GM12864 (cell line): ENCODE data around the gene NAPA.
A peak's percentile ranks its signal among the peaks of the same experiment; 100 is the strongest.

Experiments used
- DNase-seq: peaks from one replicate; pipeline ENCODE4 v3.0.0-alpha.2; 2011; ENCODE audit warnings: low read depth
- H3K4me3 ChIP-seq: 2 replicates; pipeline ENCODE4 v1.5.1; 2011; ENCODE audit warnings: mild to moderate bottlenecking, low read depth, low read length, control low read depth
- TF ChIP-seq, protein P1 (sequence below): IDR thresholded peaks from 2 replicates; pipeline ENCODE4 v1.5.1; 2011; ENCODE audit warnings: low read depth, mild to moderate bottlenecking, moderate library complexity, low read length, control low read depth, inconsistent platforms; ENCODE audit errors: missing control alignments

The NAPA gene

GRCh38 chr19:47526798-47527197 is 11.9 kb upstream of the NAPA start:
- H3K4me3 ChIP-seq, result no peak overlapping the region
- no peak for DNase-seq
- TF ChIP-seq, protein P1, sequence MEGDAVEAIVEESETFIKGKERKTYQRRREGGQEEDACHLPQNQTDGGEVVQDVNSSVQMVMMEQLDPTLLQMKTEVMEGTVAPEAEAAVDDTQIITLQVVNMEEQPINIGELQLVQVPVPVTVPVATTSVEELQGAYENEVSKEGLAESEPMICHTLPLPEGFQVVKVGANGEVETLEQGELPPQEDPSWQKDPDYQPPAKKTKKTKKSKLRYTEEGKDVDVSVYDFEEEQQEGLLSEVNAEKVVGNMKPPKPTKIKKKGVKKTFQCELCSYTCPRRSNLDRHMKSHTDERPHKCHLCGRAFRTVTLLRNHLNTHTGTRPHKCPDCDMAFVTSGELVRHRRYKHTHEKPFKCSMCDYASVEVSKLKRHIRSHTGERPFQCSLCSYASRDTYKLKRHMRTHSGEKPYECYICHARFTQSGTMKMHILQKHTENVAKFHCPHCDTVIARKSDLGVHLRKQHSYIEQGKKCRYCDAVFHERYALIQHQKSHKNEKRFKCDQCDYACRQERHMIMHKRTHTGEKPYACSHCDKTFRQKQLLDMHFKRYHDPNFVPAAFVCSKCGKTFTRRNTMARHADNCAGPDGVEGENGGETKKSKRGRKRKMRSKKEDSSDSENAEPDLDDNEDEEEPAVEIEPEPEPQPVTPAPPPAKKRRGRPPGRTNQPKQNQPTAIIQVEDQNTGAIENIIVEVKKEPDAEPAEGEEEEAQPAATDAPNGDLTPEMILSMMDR, result no peak

GRCh38 chr19:47523473-47523872 is 8.6 kb upstream of the NAPA start:
- TF ChIP-seq, protein P1, result no peak
- DNase-seq, result no peak
- H3K4me3 ChIP-seq, result no peak overlapping the region

- DNase-seq, result no peak
- no peak overlapping the region for H3K4me3 ChIP-seq
- TF ChIP-seq, protein P1, result no peak
Observed at GRCh38 chr19:47521473-47522180, 6.8 kb upstream of the NAPA start.

- DNase-seq, result no peak
- TF ChIP-seq, protein P1, result no peak
- no peak overlapping the region for H3K4me3 ChIP-seq
Observed at GRCh38 chr19:47520839-47521238, 6.0 kb upstream of the NAPA start.

GRCh38 chr19:47520343-47520806 is 5.5 kb upstream of the NAPA start:
- H3K4me3 ChIP-seq, result no peak overlapping the region
- no peak for DNase-seq
- TF ChIP-seq, protein P1, result no peak

DNA sequence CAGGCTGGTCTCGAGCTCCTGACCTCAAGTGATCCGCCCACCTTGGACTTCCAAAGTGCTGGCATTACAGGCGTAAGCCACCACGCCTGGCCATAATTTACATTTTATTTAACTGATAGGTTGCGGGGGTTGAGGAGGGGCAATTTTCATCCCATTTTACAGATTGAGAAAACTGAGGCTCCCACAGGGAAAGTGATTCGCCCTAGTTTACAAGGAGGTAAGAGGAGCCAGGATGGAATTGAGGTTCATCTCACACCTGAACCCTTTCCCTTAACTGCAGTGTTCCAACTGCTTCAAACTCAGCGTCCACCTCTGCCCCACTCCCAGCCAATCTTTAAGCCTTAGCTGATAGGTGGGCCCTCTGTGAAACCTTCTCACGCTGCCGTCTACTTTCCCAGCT is 4.0 kb upstream of the NAPA start:
- H3K4me3 ChIP-seq, result no peak overlapping the region
- TF ChIP-seq, protein P1, result no peak
- DNase-seq, result no peak

- peak; percentile 90 for DNase-seq
- H3K4me3 ChIP-seq, result no peak overlapping the region; the same call in 1 of the 2 replicates
- TF ChIP-seq, protein P1, result no peak
Observed at GRCh38 chr19:47518139-47518538, 3.3 kb upstream of the NAPA start.
